H1 (cell line): ENCODE measurements around the gene TIMM9.

Experiments used
- ASH2L ChIP-seq: fragments of 200-600, 300-600 bp; sonication (generic); IDR thresholded peaks from one replicate; pipeline ENCODE4 v1.7.1; 2017; ENCODE audit warnings: low read length
- EZH2 ChIP-seq: fragments of 200-600 bp; sonication (generic); IDR thresholded peaks from 2 replicates; pipeline ENCODE4 v1.7.1; 2012; ENCODE audit warnings: low read depth, mild to moderate bottlenecking, moderate library complexity, low read length, inconsistent platforms; ENCODE audit not compliant: severe bottlenecking
- JUND ChIP-seq: IDR thresholded peaks from 2 replicates; pipeline ENCODE4 v1.6.1; 2011; ENCODE audit warnings: mild to moderate bottlenecking, improper control_type of control experiment, low read length
- POLR2AphosphoS5 ChIP-seq: IDR thresholded peaks from 2 replicates; pipeline ENCODE4 v1.6.1; 2011; ENCODE audit warnings: low read depth, low read length
- SP2 ChIP-seq: IDR thresholded peaks from 2 replicates; pipeline ENCODE4 v1.6.1; 2012; ENCODE audit warnings: mild to moderate bottlenecking, low read length, inconsistent platforms
- YY1 ChIP-seq: IDR thresholded peaks from 2 replicates; pipeline ENCODE4 v1.6.1; 2011; ENCODE audit warnings: low read depth, mild to moderate bottlenecking, low read length
- TF ChIP-seq, protein P1 (sequence below): IDR thresholded peaks from 2 replicates; pipeline ENCODE4 v1.6.1; 2011; ENCODE audit warnings: low read length, improper control_type of control experiment
- TF ChIP-seq, protein P2 (sequence below), 3 experiments: IDR thresholded peaks; 1 replicate in 2 of 3; 2 replicates in 1 of 3; pipeline versions ENCODE4 v1.5.1 to v1.6.1; 2011; ENCODE audit warnings: low read length in 3 of 3, mild to moderate bottlenecking in 3 of 3, inconsistent platforms in 2 of 3, low read depth in 1 of 3, moderate library complexity in 1 of 3; ENCODE audit not compliant: insufficient read depth in 1 of 3; ENCODE audit errors: control extremely low read depth in 1 of 3

DNA sequence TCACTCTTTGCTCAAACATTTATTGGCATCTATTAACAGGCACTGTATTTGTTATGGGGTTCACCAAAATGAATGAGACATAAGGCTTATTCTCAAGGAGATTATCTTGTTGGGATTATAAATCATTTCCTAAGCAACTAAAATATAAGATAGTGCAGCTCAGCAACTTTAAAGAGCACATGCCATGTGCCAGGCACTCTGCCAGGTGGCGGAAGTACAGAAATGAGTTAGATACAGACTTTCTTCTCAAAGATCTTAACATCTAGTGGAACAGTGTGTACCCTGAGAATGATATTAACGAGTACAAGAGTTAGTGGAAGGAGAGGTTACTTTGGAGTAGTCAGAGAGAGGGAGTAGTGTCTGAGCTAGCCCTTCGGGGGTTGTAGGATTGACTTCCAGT lies 60.0 kb downstream of the TIMM9 start:
- TF ChIP-seq ASH2L (no peak), EZH2 (no peak), JUND (no peak), YY1 (no peak), POLR2AphosphoS5 (no peak), SP2 (no peak)
- TF ChIP-seq, protein P1, sequence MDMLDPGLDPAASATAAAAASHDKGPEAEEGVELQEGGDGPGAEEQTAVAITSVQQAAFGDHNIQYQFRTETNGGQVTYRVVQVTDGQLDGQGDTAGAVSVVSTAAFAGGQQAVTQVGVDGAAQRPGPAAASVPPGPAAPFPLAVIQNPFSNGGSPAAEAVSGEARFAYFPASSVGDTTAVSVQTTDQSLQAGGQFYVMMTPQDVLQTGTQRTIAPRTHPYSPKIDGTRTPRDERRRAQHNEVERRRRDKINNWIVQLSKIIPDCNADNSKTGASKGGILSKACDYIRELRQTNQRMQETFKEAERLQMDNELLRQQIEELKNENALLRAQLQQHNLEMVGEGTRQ = no peak
- TF ChIP-seq, protein P2, sequence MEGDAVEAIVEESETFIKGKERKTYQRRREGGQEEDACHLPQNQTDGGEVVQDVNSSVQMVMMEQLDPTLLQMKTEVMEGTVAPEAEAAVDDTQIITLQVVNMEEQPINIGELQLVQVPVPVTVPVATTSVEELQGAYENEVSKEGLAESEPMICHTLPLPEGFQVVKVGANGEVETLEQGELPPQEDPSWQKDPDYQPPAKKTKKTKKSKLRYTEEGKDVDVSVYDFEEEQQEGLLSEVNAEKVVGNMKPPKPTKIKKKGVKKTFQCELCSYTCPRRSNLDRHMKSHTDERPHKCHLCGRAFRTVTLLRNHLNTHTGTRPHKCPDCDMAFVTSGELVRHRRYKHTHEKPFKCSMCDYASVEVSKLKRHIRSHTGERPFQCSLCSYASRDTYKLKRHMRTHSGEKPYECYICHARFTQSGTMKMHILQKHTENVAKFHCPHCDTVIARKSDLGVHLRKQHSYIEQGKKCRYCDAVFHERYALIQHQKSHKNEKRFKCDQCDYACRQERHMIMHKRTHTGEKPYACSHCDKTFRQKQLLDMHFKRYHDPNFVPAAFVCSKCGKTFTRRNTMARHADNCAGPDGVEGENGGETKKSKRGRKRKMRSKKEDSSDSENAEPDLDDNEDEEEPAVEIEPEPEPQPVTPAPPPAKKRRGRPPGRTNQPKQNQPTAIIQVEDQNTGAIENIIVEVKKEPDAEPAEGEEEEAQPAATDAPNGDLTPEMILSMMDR (IDR thresholded peaks at IDR 0.05; ENCODE audit: control extremely low read depth in 1 of 3, insufficient read depth in 1 of 3, low read depth in 1 of 3, low read length in 3 of 3) = no peak
